ENCODE data around the gene HNF1B. TPM values are rescaled to one million over a fixed set of nuclear protein-coding genes. Genes with fewer than 3 reads are reported as not detected.

HNF1B gene
- polyA plus RNA-seq, 1 of the 3 experiments (the other 2 are of a cell fraction): not detected

GRCh38 chr17:37764383-37764782 lies 19.5 kb upstream of the HNF1B start:
- no peaks in the 10 kb centered on the region for H3K9me3 ChIP-seq
- DNase-seq: no peak
- H4K20me1 ChIP-seq (ENCODE audit: insufficient read depth): no peaks in the 10 kb centered on the region
- no peak overlapping the region for H3K9ac ChIP-seq
- no peak overlapping the region for H3K4me2 ChIP-seq
- no peaks in the 10 kb centered on the region for H3K9me2 ChIP-seq
- POLR2A ChIA-PET: no interaction called here
- 59% methylated on average over 3 of the region's 3 CpGs for WGBS (ENCODE audit: low lambda C conversion rate)
- H3K4me3 ChIP-seq (ENCODE audit: low read depth in 2 of 2, low read length in 1 of 2): no peak overlapping the region
- TF ChIP-seq TCF12 (IDR thresholded peaks at IDR 0.05) (no peak), FOXJ3 (CRISPR knock-in tag; IDR thresholded peaks at IDR 0.05) (no peak), RXRA (IDR thresholded peaks at IDR 0.05; ENCODE audit: borderline replicate concordance, low read depth) (no peak), USF1 (IDR thresholded peaks at IDR 0.05; ENCODE audit: borderline replicate concordance, low read depth) (no peak), ZBTB33 (IDR thresholded peaks at IDR 0.05; ENCODE audit: borderline replicate concordance, low read depth) (no peak), YY1 (IDR thresholded peaks at IDR 0.05; ENCODE audit: low read depth) (no peak)
- H3K27ac ChIP-seq (ENCODE audit: low read depth in 2 of 2, low read length in 1 of 2): no peak overlapping the region
- CTCF ChIA-PET: no interaction called here
- no peaks in the 10 kb centered on the region for H3K4me1 ChIP-seq (ENCODE audit: control insufficient read depth in 1 of 2, insufficient read depth in 2 of 2, low read depth in 1 of 2, low read length in 1 of 2)
- H3K79me2 ChIP-seq (ENCODE audit: insufficient read depth): no peaks in the 10 kb centered on the region
- no peak overlapping the region for H2AFZ ChIP-seq (ENCODE audit: low read depth)
- no peaks in the 10 kb centered on the region for H3K36me3 ChIP-seq (replicated peaks in 1 of 2; ENCODE audit: control insufficient read depth in 1 of 2, insufficient read depth in 2 of 2, low read length in 1 of 2)
- H3F3A ChIP-seq (replicated peaks; ENCODE audit: insufficient read depth): no peaks in the 10 kb centered on the region
- H3K27me3 ChIP-seq (ENCODE audit: insufficient read depth): 0 out of 2 replicates have a peak, but pooled peaks cover 7% of the 10 kb centered on the region

DNA sequence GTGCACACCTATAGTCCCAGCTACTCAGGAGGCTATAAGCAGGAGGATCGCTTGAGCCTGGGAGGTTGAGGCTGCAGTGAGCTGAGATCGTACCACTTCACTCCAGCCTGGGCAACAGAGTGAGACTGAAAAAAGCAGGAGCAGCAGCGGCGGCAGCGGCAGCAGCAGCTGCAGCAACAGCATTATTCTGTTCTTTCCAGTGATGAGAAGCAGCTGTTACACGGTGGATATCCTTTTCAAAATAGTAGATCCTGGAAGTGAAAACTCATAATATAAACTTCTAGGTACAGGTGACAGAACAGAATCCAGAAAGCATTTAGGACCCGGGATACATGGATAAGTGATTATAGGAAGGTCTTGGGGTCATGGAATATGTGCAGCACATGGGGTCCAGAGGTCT lies 17.8 kb upstream of the HNF1B start:
- no peak overlapping the region for H3K9ac ChIP-seq
- H3K4me3 ChIP-seq (ENCODE audit: low read depth in 2 of 2, low read length in 1 of 2): no peak overlapping the region
- POLR2A ChIA-PET: no interaction called here
- no peaks in the 10 kb centered on the region for H3K4me1 ChIP-seq (ENCODE audit: control insufficient read depth in 1 of 2, insufficient read depth in 2 of 2, low read depth in 1 of 2, low read length in 1 of 2)
- H3K79me2 ChIP-seq (ENCODE audit: insufficient read depth): no peaks in the 10 kb centered on the region
- H3K27me3 ChIP-seq (ENCODE audit: insufficient read depth): 0 out of 2 replicates have a peak, but pooled peaks cover 7% of the 10 kb centered on the region
- H3K9me3 ChIP-seq: no peaks in the 10 kb centered on the region
- CTCF ChIA-PET: no interaction called here
- H3K4me2 ChIP-seq: no peak overlapping the region
- TF ChIP-seq GABPA (IDR thresholded peaks at IDR 0.05; ENCODE audit: low read depth) (no peak), FOXJ3 (CRISPR knock-in tag; IDR thresholded peaks at IDR 0.05) (no peak), RAD21 (IDR thresholded peaks at IDR 0.05; ENCODE audit: low read length) (no peak), EP300 (IDR thresholded peaks at IDR 0.05; ENCODE audit: borderline replicate concordance in 1 of 2, low read depth in 1 of 2, low read length in 1 of 2) (no peak), SIN3A (IDR thresholded peaks at IDR 0.05; ENCODE audit: borderline replicate concordance, low read depth, low read length) (no peak), IRF3 (IDR thresholded peaks at IDR 0.05; ENCODE audit: low read depth, low read length) (no peak), TAF1 (IDR thresholded peaks at IDR 0.05; ENCODE audit: borderline replicate concordance, low read depth, low read length) (no peak), ELF1 (IDR thresholded peaks at IDR 0.05) (no peak), PBX3 (IDR thresholded peaks at IDR 0.05) (no peak), ZBTB33 (IDR thresholded peaks at IDR 0.05; ENCODE audit: borderline replicate concordance, low read depth) (no peak), FOXM1 (IDR thresholded peaks at IDR 0.05; ENCODE audit: low read depth) (no peak), TCF12 (IDR thresholded peaks at IDR 0.05) (no peak), USF1 (IDR thresholded peaks at IDR 0.05; ENCODE audit: borderline replicate concordance, low read depth) (no peak), NRF1 (IDR thresholded peaks at IDR 0.05; ENCODE audit: low read depth, low read length) (no peak), NFIC (IDR thresholded peaks at IDR 0.05; ENCODE audit: borderline replicate concordance) (no peak)
- no peaks in the 10 kb centered on the region for H3K9me2 ChIP-seq
- no peaks in the 10 kb centered on the region for H3K36me3 ChIP-seq (replicated peaks in 1 of 2; ENCODE audit: control insufficient read depth in 1 of 2, insufficient read depth in 2 of 2, low read length in 1 of 2)
- H2AFZ ChIP-seq (ENCODE audit: low read depth): no peak overlapping the region
- no peak overlapping the region for H3K27ac ChIP-seq (ENCODE audit: low read depth in 2 of 2, low read length in 1 of 2)
- H4K20me1 ChIP-seq (ENCODE audit: insufficient read depth): no peaks in the 10 kb centered on the region
- 25% methylated on average over 7 of the region's 7 CpGs for WGBS (ENCODE audit: low lambda C conversion rate)
- H3F3A ChIP-seq (replicated peaks; ENCODE audit: insufficient read depth): no peaks in the 10 kb centered on the region
- no peak for DNase-seq

Data from SK-N-SH (cell line).